GM13977 (cell line): ENCODE data around the gene FYB1.

Experiments used
- DNase-seq: peaks from one replicate; pipeline ENCODE4 v3.0.0; 2012; ENCODE audit warnings: low spot score
- in situ Hi-C: fragments of 300-500 bp; cut with MboI; formaldehyde crosslinking; loops from one replicate; pipeline ENCODE4 v1.12.0; 2022; ENCODE audit warnings: low sequenced_read_pairs, low pct_unique_long_range_greater_than_20kb, mixed read lengths, inconsistent platforms; ENCODE audit not compliant: unreplicated experiment
- TF ChIP-seq, protein P1 (sequence below): IDR thresholded peaks from 2 replicates; pipeline ENCODE4 v1.5.1; 2012; ENCODE audit warnings: mild to moderate bottlenecking, control low read depth; ENCODE audit not compliant: insufficient read depth; ENCODE audit errors: extremely low read depth, missing control alignments

FYB1 gene

DNA sequence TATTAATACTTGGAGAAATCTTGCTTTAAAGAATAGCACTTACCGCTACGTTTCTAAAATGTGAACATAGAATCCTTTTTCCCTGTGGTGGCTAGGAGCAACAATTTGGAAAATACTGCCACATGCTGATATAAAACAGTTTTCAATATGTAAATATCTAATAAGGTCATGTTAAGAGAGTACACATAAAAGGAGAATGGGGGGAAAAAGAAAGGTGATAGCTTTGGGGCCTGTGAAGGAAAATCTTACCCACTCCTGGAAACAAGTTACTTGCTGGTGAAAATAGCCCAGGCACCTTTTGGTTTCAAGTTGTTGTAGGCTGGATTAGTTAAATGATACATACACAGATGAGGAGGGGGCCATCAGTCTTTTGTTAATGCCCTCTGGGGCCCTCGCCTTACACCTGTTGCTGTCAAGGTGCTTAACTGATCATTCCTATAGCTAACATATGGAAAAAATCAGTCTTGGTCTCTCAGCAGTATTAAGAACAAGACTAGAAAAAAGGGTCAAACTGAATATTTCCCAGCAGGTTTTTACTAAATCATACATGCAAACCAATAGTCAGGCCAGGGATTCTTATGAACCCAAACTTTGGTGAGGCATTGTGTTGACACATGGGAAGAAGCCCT is 24.1 kb downstream of the FYB1 start:
- no peak for DNase-seq
- TF ChIP-seq, protein P1, sequence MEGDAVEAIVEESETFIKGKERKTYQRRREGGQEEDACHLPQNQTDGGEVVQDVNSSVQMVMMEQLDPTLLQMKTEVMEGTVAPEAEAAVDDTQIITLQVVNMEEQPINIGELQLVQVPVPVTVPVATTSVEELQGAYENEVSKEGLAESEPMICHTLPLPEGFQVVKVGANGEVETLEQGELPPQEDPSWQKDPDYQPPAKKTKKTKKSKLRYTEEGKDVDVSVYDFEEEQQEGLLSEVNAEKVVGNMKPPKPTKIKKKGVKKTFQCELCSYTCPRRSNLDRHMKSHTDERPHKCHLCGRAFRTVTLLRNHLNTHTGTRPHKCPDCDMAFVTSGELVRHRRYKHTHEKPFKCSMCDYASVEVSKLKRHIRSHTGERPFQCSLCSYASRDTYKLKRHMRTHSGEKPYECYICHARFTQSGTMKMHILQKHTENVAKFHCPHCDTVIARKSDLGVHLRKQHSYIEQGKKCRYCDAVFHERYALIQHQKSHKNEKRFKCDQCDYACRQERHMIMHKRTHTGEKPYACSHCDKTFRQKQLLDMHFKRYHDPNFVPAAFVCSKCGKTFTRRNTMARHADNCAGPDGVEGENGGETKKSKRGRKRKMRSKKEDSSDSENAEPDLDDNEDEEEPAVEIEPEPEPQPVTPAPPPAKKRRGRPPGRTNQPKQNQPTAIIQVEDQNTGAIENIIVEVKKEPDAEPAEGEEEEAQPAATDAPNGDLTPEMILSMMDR: no peak
- in situ Hi-C loops: no loop called here

DNA sequence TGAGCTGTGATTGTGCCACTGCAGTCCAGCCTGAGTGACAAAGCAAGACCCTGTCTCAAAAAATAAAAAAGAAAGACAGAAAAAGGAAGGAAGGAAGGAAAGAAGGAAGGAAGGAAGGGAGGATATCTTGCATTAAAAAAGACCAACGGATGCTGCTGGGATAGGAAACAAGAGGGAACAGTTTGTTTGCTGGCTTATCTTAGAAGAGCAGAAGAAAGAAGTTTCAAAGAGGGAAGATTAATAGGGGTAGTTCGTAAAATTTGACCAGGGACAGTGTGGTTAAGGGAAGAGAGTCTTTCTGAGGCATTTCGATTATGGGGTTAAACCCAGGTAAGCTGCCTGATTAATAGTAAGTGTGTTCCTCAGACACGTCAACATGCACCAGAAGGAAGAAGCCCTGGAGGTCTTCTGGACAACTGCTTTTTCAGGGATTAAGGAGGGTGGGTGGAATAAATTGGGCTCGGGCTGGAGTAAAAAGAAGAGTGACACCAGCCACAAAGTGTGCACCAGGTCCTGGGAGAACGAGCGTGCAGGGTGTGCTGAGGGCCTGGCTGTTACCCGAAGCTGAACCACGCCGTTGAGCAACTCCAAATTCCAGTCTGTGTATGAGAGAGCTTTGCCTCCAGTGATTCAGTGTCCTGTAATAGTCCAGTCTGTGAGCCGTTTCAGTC is 24.8 kb downstream of the FYB1 start:
- in situ Hi-C loops: no loop called here
- TF ChIP-seq, protein P1: no peak
- DNase-seq: no peak

DNA sequence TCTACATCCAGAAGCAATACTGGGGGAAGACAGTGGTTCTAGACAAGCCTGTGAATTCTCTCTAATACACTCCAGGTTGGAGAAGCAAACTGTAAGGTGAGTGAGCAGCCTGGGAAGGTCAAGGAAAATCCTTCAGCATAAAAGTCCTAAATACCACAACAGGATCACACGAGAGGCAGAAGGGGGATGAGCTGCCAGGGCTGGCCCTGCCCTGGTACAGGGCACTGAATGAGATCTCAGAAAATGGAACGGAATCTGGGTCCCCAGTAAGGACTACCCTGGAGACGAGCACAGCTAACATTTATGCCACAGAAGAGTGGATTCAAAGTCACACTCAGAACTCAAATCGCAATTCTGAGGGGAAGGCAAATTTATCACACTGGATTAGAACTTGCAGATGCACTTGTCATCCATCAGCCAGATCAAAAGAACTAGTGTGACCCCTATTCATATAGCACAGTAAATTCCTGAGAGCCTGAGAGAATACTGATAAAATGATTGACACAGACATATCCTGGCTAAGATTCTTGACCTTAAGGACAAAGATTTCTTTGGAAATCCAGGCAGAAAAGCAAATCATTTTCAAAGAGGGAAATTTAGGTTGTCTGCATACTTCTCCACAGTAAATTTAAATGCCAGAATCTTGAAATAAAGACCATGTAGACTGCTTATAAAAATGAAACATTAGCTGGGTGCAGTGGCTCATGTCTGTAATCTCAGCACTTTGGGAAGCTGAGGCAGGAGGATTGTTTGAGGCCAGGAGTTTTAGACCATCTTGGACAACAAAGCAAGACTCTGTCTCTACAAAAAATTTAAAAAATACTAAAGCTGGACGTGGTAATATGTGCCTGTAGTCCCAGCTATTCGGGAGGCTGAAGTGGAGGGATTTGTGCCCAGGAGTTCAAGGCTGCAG is 25.6 kb downstream of the FYB1 start:
- no peak for DNase-seq
- TF ChIP-seq, protein P1: no peak
- in situ Hi-C loops: no loop called here

DNA sequence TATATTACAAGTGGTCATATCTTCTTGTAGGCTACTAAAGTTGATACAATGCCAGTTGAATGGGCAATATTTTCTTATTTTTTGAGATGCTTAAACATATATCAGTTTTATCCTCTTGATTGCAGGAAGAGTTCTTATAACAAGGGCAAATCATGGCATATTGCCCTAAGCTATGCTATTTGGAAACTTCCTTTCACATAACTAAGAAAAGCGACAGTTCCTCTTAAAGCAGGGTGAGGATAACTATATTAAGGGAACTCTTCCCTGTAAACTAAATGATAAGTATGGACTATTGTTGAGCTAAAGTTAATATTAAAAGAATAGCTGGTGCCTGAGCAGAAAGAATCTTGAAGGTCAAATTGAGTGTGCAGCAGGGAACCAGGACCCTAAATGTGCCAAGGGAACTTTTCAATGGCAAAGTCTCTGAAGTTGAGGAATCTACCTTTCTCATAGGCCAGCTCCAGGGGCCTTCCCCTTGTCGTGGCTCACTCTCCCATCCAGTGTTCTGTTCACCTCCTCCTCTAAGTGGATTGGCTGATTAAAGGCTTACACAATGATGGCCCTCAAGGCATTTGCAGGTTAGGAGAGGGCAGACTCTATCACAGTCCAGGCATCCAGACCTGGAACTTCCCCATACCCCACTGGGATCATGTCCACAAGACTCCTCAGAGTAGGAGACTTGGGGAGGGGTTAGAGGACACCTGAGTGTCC is 26.8 kb downstream of the FYB1 start:
- no peak for DNase-seq
- in situ Hi-C loops: no loop called here
- TF ChIP-seq, protein P1: no peak

DNA sequence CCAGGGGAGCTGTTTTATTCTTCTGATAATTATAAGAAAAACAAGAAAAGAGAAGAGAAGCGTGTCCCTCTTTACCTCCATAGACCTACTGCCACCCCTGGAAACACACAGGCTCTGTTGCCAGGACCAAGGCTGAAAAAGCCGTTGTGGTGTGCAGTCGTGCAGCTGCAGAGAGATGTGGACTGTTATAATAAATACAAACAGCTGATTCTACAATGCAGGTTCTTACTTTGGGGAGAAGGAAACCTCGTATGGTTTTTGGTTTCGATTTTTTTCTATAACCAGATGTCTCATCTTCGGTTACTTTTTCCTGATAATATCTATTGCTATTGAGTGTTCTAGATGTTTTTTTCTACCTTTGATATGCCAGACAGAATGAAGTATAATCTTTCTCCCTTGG is 28.1 kb downstream of the FYB1 start:
- in situ Hi-C loops: no loop called here
- TF ChIP-seq, protein P1: no peak
- DNase-seq: no peak
